Testis (tissue), 3 donors: Measurements from ENCODE around the gene UTP4. TPM values are rescaled to one million over a fixed set of nuclear protein-coding genes. Genes with fewer than 3 reads are reported as not detected.

Source experiments
- DNase-seq: peaks from one replicate; pipeline ENCODE4 v3.0.0-alpha.2; 2019
- H3K27ac ChIP-seq, 2 donors: fragments of 200-600 bp; sonication (generic); one replicate each; pipeline ENCODE4 v1.5.1; 2019
- H3K27me3 ChIP-seq: fragments of 200-600 bp; sonication (generic); one replicate; pipeline ENCODE4 v1.5.1; 2019
- H3K36me3 ChIP-seq: fragments of 200-600 bp; sonication (generic); one replicate; pipeline ENCODE4 v1.5.1; 2017; ENCODE audit warnings: low read depth; ENCODE audit errors: missing control alignments
- H3K4me1 ChIP-seq: fragments of 200-600 bp; sonication (generic); one replicate; pipeline ENCODE4 v1.5.1; 2019
- H3K4me3 ChIP-seq, 2 donors: fragments of 200-600 bp; sonication (generic); one replicate each; pipeline ENCODE4 v1.5.1; 2017 to 2019
- H3K9me3 ChIP-seq: fragments of 200-600 bp; sonication (generic); one replicate; pipeline ENCODE4 v1.5.1; 2017
- CTCF ChIP-seq, 3 experiments: fragments of 450-650 bp in 2 of 3; fragments of 200-600 bp in 1 of 3; sonication (generic) in 1 of 3; IDR thresholded peaks; one replicate each; pipeline ENCODE4 v1.5.1; 2016 to 2019; ENCODE audit warnings: antibody characterized with exemption in 3 of 3, mild to moderate bottlenecking in 2 of 3, moderate library complexity in 1 of 3
- POLR2A ChIP-seq: fragments of 450-650 bp; IDR thresholded peaks from one replicate; pipeline ENCODE4 v1.6.1; 2017; ENCODE audit warnings: antibody characterized with exemption, mild to moderate bottlenecking, moderate library complexity
- WGBS, 2 donors: methylation state at CpG; one replicate each; pipeline ENCODE4 v1.1.5; 2018; 5-methylcytosine and 5-hydroxymethylcytosine counted together
- intact Hi-C: fragments of 100-400 bp; cut with DNase I; formaldehyde crosslinking; loops from one replicate; pipeline ENCODE4 v1.15.1; 2023; ENCODE audit warnings: low total_unique reads
- polyA plus RNA-seq: library from polyadenylated mRNA; stranded (reverse); fragments of 350-450 nt; fragmentation: Illumina TruSeq; extraction: RNeasy Lipid Tissue Mini Kit (QIAGEN cat#74804); gene quantifications from one replicate; pipeline ENCODE4 v1.2.3, GENCODE V29; 2014; ENCODE audit warnings: low read depth, low replicate concordance; ENCODE audit not compliant: insufficient read depth
- total RNA-seq, 2 donors: library from RNA; depleted of rRNA; stranded (reverse); fragments of >200 nt; gene quantifications; one replicate each; pipeline ENCODE4 v1.2.3, GENCODE V29; 2016

The UTP4 gene
- total and polyA plus RNA-seq, 3 donors from 2014 or later, result 72.8 to 80.5 (median 78.3) TPM

DNA sequence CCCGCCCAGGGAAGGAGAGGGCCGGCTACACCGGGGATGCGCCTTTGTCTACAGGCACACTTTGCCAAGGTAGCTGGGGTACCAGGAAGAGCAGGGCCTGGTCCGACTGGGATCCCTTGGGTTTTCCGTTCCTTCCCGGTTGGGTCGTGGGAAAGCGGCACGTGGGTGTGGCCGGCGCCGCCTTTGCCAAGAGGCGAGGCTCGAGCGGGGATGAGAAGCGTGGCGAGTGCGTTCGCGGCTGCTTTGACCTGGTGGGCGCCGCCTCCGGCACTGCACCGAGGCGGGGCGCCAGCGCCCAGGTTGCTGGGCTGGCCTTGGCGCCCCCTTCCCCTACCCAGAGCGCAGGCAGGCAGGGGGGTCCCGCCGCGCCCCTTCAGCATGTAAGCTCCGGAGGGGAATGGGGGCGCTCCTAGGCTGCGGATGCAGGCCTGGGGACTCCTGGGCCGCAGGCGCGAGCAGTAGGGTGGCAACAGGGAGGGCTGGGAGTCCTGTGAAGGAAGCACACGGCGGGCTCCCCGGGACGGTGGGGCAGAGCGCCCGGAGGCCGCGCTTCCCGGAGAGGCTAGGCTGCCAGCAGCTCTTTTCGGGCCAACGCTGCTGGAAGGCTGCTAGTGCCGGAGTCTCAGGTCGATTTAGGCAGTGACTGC lies 25.0 kb upstream of the UTP4 start:
- DNase-seq, result peak; percentile 30
- no peaks in the 10 kb centered on the region for H3K27me3 ChIP-seq
- intact Hi-C loops, result no loop called here

DNA sequence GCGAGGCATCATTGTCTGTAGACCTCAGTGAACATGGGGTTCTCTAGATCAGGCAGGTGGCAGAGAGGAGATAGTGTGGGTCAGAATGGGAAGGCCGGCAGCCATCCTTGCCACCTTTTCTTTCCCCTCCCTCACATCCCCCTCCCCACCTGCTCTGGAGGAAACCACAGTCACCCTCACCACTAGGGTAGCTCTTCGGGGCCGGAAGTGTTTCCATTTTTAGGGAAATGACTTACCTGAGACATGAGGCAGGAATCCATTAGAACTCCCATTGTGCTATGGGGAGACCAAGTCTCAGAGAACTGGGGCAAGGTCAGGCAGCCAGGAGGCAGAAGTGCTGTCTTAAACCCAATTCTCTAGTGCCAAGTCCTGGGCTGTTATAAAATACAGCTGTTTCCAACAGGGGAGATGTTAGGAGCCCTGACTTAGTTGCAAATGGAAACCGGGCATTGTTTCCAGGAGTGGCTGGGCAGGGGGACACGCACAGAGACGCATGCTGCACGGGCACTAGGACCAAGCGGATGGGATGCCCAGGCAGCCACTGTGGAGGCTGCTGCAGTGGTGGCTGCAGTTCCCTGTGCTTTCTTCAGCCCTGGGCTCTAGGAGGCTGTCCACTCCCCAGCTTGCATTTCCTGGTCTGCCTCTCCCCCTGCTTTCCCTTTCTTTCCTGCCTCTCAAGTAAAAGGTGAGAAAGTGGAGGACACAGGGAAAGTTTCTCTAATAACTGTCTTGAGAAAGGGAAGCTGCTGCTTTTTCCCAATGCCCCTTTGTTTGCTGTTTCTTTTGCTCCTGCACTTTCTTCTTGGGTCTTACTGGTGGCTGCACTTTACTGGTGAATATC lies 24.2 kb upstream of the UTP4 start:
- TF ChIP-seq POLR2A (no peak), CTCF (IDR thresholded peaks at IDR 0.05) (no peak)
- 44 to 63% methylated on average over 7 to 9 of the region's 9 CpGs for WGBS, 2 donors
- H3K27ac ChIP-seq, result no peak overlapping the region
- H3K9me3 ChIP-seq, result no peaks in the 10 kb centered on the region
- H3K36me3 ChIP-seq, result no peaks in the 10 kb centered on the region
- DNase-seq, result no peak
- no peak overlapping the region for H3K4me3 ChIP-seq
- H3K27me3 ChIP-seq, result no peaks in the 10 kb centered on the region
- H3K4me1 ChIP-seq, result peaks cover 21% of the 10 kb centered on the region
- intact Hi-C loops, result no loop called here

More for the DNA sequence above, 25.0 kb upstream of the UTP4 start:
- Histone ChIP-seq H3K9me3 (no peaks in the 10 kb centered on the region), H3K36me3 (no peaks in the 10 kb centered on the region), H3K4me3 (peak overlapping the region in 1 of 2 donors; percentile 47), H3K27ac (no peak overlapping the region), H3K4me1 (peaks cover 21% of the 10 kb centered on the region)
- WGBS, 2 donors, result 0 to 1% methylated on average over 4 to 24 of the region's 52 CpGs
- TF ChIP-seq POLR2A, result no peak
- TF ChIP-seq CTCF (IDR thresholded peaks at IDR 0.05), result no peak

DNA sequence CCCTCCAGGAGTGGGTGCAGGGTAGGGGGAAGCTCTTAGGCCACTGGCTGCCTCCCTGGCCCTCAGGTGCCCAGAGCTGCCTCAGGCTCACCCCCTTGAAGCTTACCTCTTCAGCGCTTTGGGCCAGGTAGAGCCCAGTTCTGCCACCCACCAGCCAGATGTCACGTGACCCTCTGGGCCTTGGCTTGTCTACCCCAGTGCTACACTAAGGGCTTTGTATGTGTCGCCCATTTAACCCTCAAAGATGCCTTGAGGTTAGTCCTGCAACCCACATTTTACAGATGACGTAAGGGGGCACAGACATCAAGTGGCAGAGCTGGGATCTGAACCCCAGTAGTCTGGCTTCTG lies 23.6 kb upstream of the UTP4 start:
- intact Hi-C loops, result no loop called here
- Histone ChIP-seq H3K27me3 (no peaks in the 10 kb centered on the region), H3K4me3 (no peak overlapping the region), H3K4me1 (peaks cover 21% of the 10 kb centered on the region), H3K27ac (no peak overlapping the region), H3K9me3 (no peaks in the 10 kb centered on the region), H3K36me3 (no peaks in the 10 kb centered on the region)
- DNase-seq, result no peak
- TF ChIP-seq POLR2A, result no peak
- TF ChIP-seq CTCF (IDR thresholded peaks at IDR 0.05), result no peak
- WGBS, 2 donors, result 88 to 99% methylated on average over 3 to 4 of the region's 4 CpGs

DNA sequence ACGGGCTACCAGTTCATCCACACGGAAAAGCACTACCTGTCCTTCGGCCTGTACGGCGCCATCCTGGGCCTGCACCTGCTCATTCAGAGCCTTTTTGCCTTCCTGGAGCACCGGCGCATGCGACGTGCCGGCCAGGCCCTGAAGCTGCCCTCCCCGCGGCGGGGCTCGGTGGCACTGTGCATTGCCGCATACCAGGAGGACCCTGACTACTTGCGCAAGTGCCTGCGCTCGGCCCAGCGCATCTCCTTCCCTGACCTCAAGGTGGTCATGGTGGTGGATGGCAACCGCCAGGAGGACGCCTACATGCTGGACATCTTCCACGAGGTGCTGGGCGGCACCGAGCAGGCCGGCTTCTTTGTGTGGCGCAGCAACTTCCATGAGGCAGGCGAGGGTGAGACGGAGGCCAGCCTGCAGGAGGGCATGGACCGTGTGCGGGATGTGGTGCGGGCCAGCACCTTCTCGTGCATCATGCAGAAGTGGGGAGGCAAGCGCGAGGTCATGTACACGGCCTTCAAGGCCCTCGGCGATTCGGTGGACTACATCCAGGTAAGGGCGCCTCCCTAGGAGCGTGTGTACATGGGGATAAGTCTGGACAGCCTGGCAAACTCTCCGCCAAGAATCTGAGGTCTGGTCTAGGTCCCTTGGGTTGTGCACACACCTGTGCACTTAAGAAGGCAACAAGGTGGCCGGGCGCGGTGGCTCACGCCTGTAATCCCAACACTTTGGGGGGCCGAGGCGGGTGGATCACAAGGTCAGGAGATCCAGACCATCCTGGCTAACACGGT lies 22.8 kb upstream of the UTP4 start:
- Histone ChIP-seq H3K4me1 (peaks cover 21% of the 10 kb centered on the region), H3K27me3 (no peaks in the 10 kb centered on the region), H3K36me3 (no peaks in the 10 kb centered on the region), H3K9me3 (no peaks in the 10 kb centered on the region), H3K27ac (no peak overlapping the region), H3K4me3 (no peak overlapping the region)
- TF ChIP-seq POLR2A (no peak), CTCF (IDR thresholded peaks at IDR 0.05) (no peak)
- no peak for DNase-seq
- 95% methylated on average over 23 to 48 of the region's 48 CpGs for WGBS, 2 donors
- intact Hi-C loops, result loop anchor here (10.0 kb wide), 1 partner anchor 255 kb away; no protein-coding TSS in a partner anchor
